K562 (cell line): ENCODE measurements around the gene MAST3. TPM values are rescaled to one million over a fixed set of nuclear protein-coding genes. Genes with fewer than 3 reads are reported as not detected.

ENCODE experiments used
- BMI1 ChIP-seq: fragments of 150-350 bp; IDR thresholded peaks from 2 replicates; pipeline ENCODE4 v1.6.1; 2014; ENCODE audit warnings: low read length
- CTCF ChIP-seq, 3 experiments: IDR thresholded peaks in 2 of 3; conservative IDR thresholded peaks in 1 of 3; 2 replicates each; pipeline ENCODE4 v1.5.1; 2011 to 2012; ENCODE audit warnings: low read length in 3 of 3, mild to moderate bottlenecking in 3 of 3, control low read depth in 2 of 3, improper control_type of control experiment in 1 of 3, inconsistent platforms in 1 of 3, low read depth in 1 of 3, mixed read lengths in 1 of 3, moderate library complexity in 1 of 3; ENCODE audit not compliant: insufficient read depth in 2 of 3
- ELF1 ChIP-seq: fragments of 200-800 bp; sonication (Bioruptor generic); IDR thresholded peaks from 2 replicates; pipeline ENCODE4 v1.6.1; 2016; ENCODE audit warnings: missing genetic modification characterization, missing compliant biosample characterization
- MEF2A ChIP-seq: IDR thresholded peaks from 2 replicates; pipeline ENCODE4 v1.6.1; 2011; ENCODE audit warnings: low read depth, mild to moderate bottlenecking, low read length, moderate library complexity; ENCODE audit not compliant: control insufficient read depth
- MXI1 ChIP-seq: IDR thresholded peaks from 2 replicates; pipeline ENCODE4 v1.6.1; 2011; ENCODE audit warnings: low read depth, mild to moderate bottlenecking, improper control_type of control experiment, low read length
- NEUROD1 ChIP-seq: fragments of 150-350 bp; IDR thresholded peaks from 2 replicates; pipeline ENCODE4 v1.6.1; 2014; ENCODE audit warnings: borderline replicate concordance, low read length, low read depth; ENCODE audit not compliant: partially characterized antibody
- POLR2G ChIP-seq: fragments of 200-400 bp; formaldehyde crosslinking; IDR thresholded peaks from 2 replicates; pipeline ENCODE4 v1.6.1; 2017; ENCODE audit warnings: low read depth, mild to moderate bottlenecking, antibody characterized with exemption, low read length, moderate library complexity
- RBBP5 ChIP-seq: fragments of 200-600 bp; sonication (generic); IDR thresholded peaks from 2 replicates; pipeline ENCODE4 v1.6.1; 2012; ENCODE audit warnings: borderline replicate concordance, mild to moderate bottlenecking, low read length, control low read depth, inconsistent platforms; ENCODE audit not compliant: insufficient read depth, poor library complexity, severe bottlenecking
- SAP30 ChIP-seq: fragments of 200-600 bp; sonication (generic); IDR thresholded peaks from 2 replicates; pipeline ENCODE4 v1.6.1; 2012; ENCODE audit warnings: borderline replicate concordance, low read depth, mild to moderate bottlenecking, moderate library complexity, low read length, control low read depth, inconsistent platforms; ENCODE audit not compliant: insufficient read depth, poor library complexity, severe bottlenecking
- TOE1 ChIP-seq, 2 experiments: fragments of 450-650 bp in 1 of 2; sonication (generic) in 1 of 2; formaldehyde crosslinking in 1 of 2; IDR thresholded peaks; 2 replicates each; pipeline versions ENCODE4 v1.7.1 to v1.8.0; 2016 to 2022; ENCODE audit warnings: borderline replicate concordance in 2 of 2, mild to moderate bottlenecking in 2 of 2, antibody characterized with exemption in 1 of 2, inconsistent platforms in 1 of 2, low read depth in 1 of 2, missing genetic modification reagents in 1 of 2, moderate library complexity in 1 of 2
- ZNF830 ChIP-seq: fragments of 250-450 bp; sonication (Bioruptor Pico); IDR thresholded peaks from 2 replicates; pipeline ENCODE4 v1.5.0; 2021; ENCODE audit warnings: mild to moderate bottlenecking
- polyA plus RNA-seq, 8 experiments: library from polyadenylated mRNA; depleted of rRNA in 4 of 8; stranded (reverse) in 5 of 8; unstranded in 3 of 8; fragments of >200 nt; fragmentation: Nextera tagmentation in 2 of 8; fragmentation: Illumina TruSeq in 1 of 8; extraction: Ambion mirVana in 2 of 8; extraction: Trizol in 1 of 8; gene quantifications; 2 replicates each; pipeline versions ENCODE4 v1.2.1 to v1.2.3, GENCODE V29; 2011 to 2014; ENCODE audit warnings: inconsistent platforms in 1 of 8, missing spikeins in 1 of 8
- total RNA-seq, 7 experiments: library from RNA; depleted of rRNA in 6 of 7; stranded (reverse); fragments of >200 nt in 6 of 7; fragmentation: Illumina TruSeq in 2 of 7; extraction: Trizol in 2 of 7; gene quantifications; 2 replicates each; pipeline versions ENCODE4 v1.2.1 to v1.2.3, GENCODE V29; 2011 to 2021; ENCODE audit warnings: low replicate concordance in 1 of 7
- TF ChIP-seq, protein P1 (sequence below): conservative IDR thresholded peaks from 2 replicates; pipeline ENCODE4 v1.6.1; 2011; ENCODE audit warnings: low read depth, mild to moderate bottlenecking, low read length; ENCODE audit not compliant: control insufficient read depth
- TF ChIP-seq, protein P2 (sequence below), 2 experiments: IDR thresholded peaks; 2 replicates each; pipeline ENCODE4 v1.6.1; 2011; ENCODE audit warnings: borderline replicate concordance in 1 of 2, control low read depth in 1 of 2, low read depth in 1 of 2, low read length in 1 of 2, mild to moderate bottlenecking in 1 of 2, mixed read lengths in 1 of 2, moderate library complexity in 1 of 2; ENCODE audit not compliant: insufficient read depth in 1 of 2, insufficient read length in 1 of 2, poor library complexity in 1 of 2, severe bottlenecking in 1 of 2; ENCODE audit errors: extremely low read depth in 1 of 2
- TF ChIP-seq, protein P3 (sequence below): fragments of 200-800 bp; sonication (Bioruptor generic); IDR thresholded peaks from 2 replicates; pipeline ENCODE4 v1.6.1; 2017; ENCODE audit warnings: missing genetic modification characterization, missing compliant biosample characterization
- TF ChIP-seq, protein P4 (sequence below): fragments of 250-450 bp; sonication (Bioruptor Pico); IDR thresholded peaks from 2 replicates; pipeline ENCODE4 v1.9.0; 2021; ENCODE audit warnings: mild to moderate bottlenecking, inconsistent platforms

Gene MAST3
- total and polyA plus RNA-seq, 9 of the 15 experiments (the other 6 are each of a cell fraction or from before 2014, with no cell fraction given) = 0.94 to 9.9 (median 2.4) TPM

DNA sequence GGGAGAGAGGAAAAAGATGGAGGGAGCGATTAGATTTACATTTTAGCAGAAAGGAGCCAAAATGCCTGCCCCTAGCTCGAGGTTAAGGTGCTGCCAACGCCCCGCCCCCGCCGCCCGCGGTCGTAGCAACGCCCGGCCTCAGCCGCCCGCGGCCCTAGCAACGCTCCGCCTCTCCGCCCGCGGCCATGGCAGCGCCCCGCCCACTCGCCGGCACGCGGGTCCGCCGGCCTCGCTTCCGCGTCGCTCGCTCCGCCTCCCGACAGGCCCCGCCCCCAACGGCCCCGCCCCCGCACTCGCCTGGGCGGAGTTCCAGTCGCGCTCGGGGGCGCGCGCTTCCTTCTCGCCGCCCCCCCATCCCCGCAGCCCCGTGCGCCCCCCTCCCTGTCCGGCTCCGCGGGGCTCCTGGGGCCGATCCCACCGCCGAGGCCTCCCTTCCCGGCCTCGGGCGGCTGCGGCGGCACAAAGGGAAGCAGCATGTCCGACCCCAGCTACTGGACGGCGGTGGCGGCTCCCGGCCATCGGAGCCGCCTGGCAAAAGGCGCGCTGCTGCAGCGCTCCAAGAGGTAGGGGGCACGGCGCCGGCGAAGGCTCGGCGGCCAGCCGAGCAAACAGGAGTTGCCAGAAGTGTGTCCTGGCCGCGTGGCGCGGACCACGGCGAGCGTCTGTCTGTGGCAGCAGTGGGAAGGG, 20.3 kb downstream of the MAST3 start (continued):
- TF ChIP-seq, protein P1, sequence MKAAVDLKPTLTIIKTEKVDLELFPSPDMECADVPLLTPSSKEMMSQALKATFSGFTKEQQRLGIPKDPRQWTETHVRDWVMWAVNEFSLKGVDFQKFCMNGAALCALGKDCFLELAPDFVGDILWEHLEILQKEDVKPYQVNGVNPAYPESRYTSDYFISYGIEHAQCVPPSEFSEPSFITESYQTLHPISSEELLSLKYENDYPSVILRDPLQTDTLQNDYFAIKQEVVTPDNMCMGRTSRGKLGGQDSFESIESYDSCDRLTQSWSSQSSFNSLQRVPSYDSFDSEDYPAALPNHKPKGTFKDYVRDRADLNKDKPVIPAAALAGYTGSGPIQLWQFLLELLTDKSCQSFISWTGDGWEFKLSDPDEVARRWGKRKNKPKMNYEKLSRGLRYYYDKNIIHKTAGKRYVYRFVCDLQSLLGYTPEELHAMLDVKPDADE = peak; percentile 69
- TF ChIP-seq MXI1 (peak; percentile 93), SAP30 (peak; percentile 46), ZNF830 (CRISPR knock-in tag) (no peak), POLR2G (peak; percentile 75), CTCF (IDR thresholded peaks at IDR 0.05 in 2 of 3, conservative IDR thresholded peaks at IDR 0.05 in 1 of 3; ENCODE audit: insufficient read depth in 2 of 3, low read depth in 1 of 3, low read length in 3 of 3) (0 out of 6 replicates have a peak, but pooled peaks of 1 of the 3 experiments have one; percentile 1), NEUROD1 (no peak), RBBP5 (peak; percentile 38), TOE1 (IDR thresholded peaks at IDR 0.05; ENCODE audit: borderline replicate concordance) (no peak), TOE1 (CRISPR knock-in tag; IDR thresholded peaks at IDR 0.05; ENCODE audit: borderline replicate concordance, low read depth) (no peak), ELF1 (peak; percentile 85), BMI1 (peak; percentile 84), MEF2A (no peak)
- TF ChIP-seq, protein P2, sequence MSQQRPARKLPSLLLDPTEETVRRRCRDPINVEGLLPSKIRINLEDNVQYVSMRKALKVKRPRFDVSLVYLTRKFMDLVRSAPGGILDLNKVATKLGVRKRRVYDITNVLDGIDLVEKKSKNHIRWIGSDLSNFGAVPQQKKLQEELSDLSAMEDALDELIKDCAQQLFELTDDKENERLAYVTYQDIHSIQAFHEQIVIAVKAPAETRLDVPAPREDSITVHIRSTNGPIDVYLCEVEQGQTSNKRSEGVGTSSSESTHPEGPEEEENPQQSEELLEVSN (IDR thresholded peaks at IDR 0.05; ENCODE audit: borderline replicate concordance in 1 of 2, extremely low read depth in 1 of 2, insufficient read depth in 1 of 2, insufficient read length in 1 of 2, low read depth in 1 of 2, low read length in 1 of 2, poor library complexity in 1 of 2, severe bottlenecking in 1 of 2) = peak; percentile 63 to 88
- TF ChIP-seq, protein P3, sequence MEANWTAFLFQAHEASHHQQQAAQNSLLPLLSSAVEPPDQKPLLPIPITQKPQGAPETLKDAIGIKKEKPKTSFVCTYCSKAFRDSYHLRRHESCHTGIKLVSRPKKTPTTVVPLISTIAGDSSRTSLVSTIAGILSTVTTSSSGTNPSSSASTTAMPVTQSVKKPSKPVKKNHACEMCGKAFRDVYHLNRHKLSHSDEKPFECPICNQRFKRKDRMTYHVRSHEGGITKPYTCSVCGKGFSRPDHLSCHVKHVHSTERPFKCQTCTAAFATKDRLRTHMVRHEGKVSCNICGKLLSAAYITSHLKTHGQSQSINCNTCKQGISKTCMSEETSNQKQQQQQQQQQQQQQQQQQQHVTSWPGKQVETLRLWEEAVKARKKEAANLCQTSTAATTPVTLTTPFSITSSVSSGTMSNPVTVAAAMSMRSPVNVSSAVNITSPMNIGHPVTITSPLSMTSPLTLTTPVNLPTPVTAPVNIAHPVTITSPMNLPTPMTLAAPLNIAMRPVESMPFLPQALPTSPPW (CRISPR knock-in tag) = peak; percentile 78
- TF ChIP-seq, protein P4, sequence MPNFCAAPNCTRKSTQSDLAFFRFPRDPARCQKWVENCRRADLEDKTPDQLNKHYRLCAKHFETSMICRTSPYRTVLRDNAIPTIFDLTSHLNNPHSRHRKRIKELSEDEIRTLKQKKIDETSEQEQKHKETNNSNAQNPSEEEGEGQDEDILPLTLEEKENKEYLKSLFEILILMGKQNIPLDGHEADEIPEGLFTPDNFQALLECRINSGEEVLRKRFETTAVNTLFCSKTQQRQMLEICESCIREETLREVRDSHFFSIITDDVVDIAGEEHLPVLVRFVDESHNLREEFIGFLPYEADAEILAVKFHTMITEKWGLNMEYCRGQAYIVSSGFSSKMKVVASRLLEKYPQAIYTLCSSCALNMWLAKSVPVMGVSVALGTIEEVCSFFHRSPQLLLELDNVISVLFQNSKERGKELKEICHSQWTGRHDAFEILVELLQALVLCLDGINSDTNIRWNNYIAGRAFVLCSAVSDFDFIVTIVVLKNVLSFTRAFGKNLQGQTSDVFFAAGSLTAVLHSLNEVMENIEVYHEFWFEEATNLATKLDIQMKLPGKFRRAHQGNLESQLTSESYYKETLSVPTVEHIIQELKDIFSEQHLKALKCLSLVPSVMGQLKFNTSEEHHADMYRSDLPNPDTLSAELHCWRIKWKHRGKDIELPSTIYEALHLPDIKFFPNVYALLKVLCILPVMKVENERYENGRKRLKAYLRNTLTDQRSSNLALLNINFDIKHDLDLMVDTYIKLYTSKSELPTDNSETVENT (CRISPR knock-in tag) = no peak
